Liver (tissue), 9 donors: ENCODE measurements around the gene PLCB1. TPM values are rescaled to one million over a fixed set of nuclear protein-coding genes. Genes with fewer than 3 reads are reported as not detected.

Experiments used
- DNase-seq: peaks from one replicate; pipeline ENCODE4 v3.0.0-alpha.2; 2017; ENCODE audit warnings: low spot score
- H3K27ac ChIP-seq, 2 donors: one replicate each; pipeline ENCODE4 v1.7.0; 2013; ENCODE audit warnings: inconsistent platforms in 2 of 2, low read length in 2 of 2, control low read depth in 1 of 2, low read depth in 1 of 2, mild to moderate bottlenecking in 1 of 2
- H3K27me3 ChIP-seq, 4 donors: one replicate each; pipeline versions ENCODE4 v1.6.1 to v1.7.0; 2013; ENCODE audit warnings: low read length in 3 of 4, inconsistent platforms in 1 of 4, mild to moderate bottlenecking in 1 of 4, moderate library complexity in 1 of 4; ENCODE audit not compliant: control insufficient read depth in 4 of 4, insufficient read depth in 4 of 4
- H3K36me3 ChIP-seq, 4 donors: one replicate each; pipeline versions ENCODE4 v1.6.1 to v1.7.0; 2013; ENCODE audit warnings: low read length in 3 of 4, mild to moderate bottlenecking in 3 of 4, low read depth in 1 of 4, moderate library complexity in 1 of 4; ENCODE audit not compliant: control insufficient read depth in 4 of 4, insufficient read depth in 3 of 4
- H3K4me1 ChIP-seq, 4 donors: one replicate each; pipeline versions ENCODE4 v1.6.1 to v1.7.0; 2013; ENCODE audit warnings: low read length in 3 of 4, mild to moderate bottlenecking in 3 of 4, moderate library complexity in 1 of 4; ENCODE audit not compliant: control insufficient read depth in 4 of 4, insufficient read depth in 4 of 4
- H3K4me3 ChIP-seq, 3 donors: one replicate each; pipeline versions ENCODE4 v1.6.1 to v1.7.0; 2013; ENCODE audit warnings: low read length in 3 of 3, control low read depth in 1 of 3, low read depth in 1 of 3, mild to moderate bottlenecking in 1 of 3
- H3K9ac ChIP-seq, 2 donors: one replicate each; pipeline ENCODE4 v1.7.0; 2013; ENCODE audit warnings: low read length in 2 of 2, mild to moderate bottlenecking in 2 of 2, moderate library complexity in 2 of 2, control low read depth in 1 of 2, low read depth in 1 of 2
- H3K9me3 ChIP-seq, 4 donors: one replicate each; pipeline versions ENCODE4 v1.6.1 to v1.7.0; 2013; ENCODE audit warnings: low read length in 3 of 4; ENCODE audit not compliant: control insufficient read depth in 4 of 4
- FOXA1 ChIP-seq: IDR thresholded peaks from 2 replicates; pipeline ENCODE4 v1.6.1; 2016; ENCODE audit warnings: antibody characterized with exemption
- FOXA2 ChIP-seq: IDR thresholded peaks from 2 replicates; pipeline ENCODE4 v1.6.1; 2016; ENCODE audit warnings: antibody characterized with exemption
- GABPA ChIP-seq, 2 donors: IDR thresholded peaks in 1 of 2; conservative IDR thresholded peaks in 1 of 2; 2 replicates each; pipeline ENCODE4 v1.6.1; 2016; ENCODE audit warnings: antibody characterized with exemption in 2 of 2, mild to moderate bottlenecking in 1 of 2, moderate library complexity in 1 of 2
- HNF4A ChIP-seq, 2 donors: conservative IDR thresholded peaks; 2 replicates each; pipeline ENCODE4 v1.6.1; 2016; ENCODE audit warnings: antibody characterized with exemption in 2 of 2, mild to moderate bottlenecking in 2 of 2
- HNF4G ChIP-seq: IDR thresholded peaks from 2 replicates; pipeline ENCODE4 v1.6.1; 2016; ENCODE audit warnings: antibody characterized with exemption
- JUND ChIP-seq, 2 donors: IDR thresholded peaks; 2 replicates each; pipeline ENCODE4 v1.6.1; 2016; ENCODE audit warnings: antibody characterized with exemption in 2 of 2
- NR2F2 ChIP-seq: IDR thresholded peaks from 2 replicates; pipeline ENCODE4 v1.6.1; 2016; ENCODE audit warnings: antibody characterized with exemption
- RAD21 ChIP-seq, 2 donors: IDR thresholded peaks; 2 replicates each; pipeline ENCODE4 v1.6.1; 2016; ENCODE audit warnings: antibody characterized with exemption in 2 of 2, mild to moderate bottlenecking in 2 of 2
- RXRA ChIP-seq, 2 donors: IDR thresholded peaks; 2 replicates each; pipeline ENCODE4 v1.6.1; 2017 to 2018; ENCODE audit warnings: antibody characterized with exemption in 2 of 2, mild to moderate bottlenecking in 1 of 2
- SP1 ChIP-seq: IDR thresholded peaks from 2 replicates; pipeline ENCODE4 v1.6.1; 2018; ENCODE audit warnings: antibody characterized with exemption, mild to moderate bottlenecking
- TAF1 ChIP-seq: conservative IDR thresholded peaks from 2 replicates; pipeline ENCODE4 v1.6.1; 2016; ENCODE audit warnings: antibody characterized with exemption, mild to moderate bottlenecking
- YY1 ChIP-seq: IDR thresholded peaks from 2 replicates; pipeline ENCODE4 v1.6.1; 2016; ENCODE audit warnings: antibody characterized with exemption, mild to moderate bottlenecking
- WGBS: extraction: QIAGEN DNeasy Blood & Tissue Kit; methylation state at CpG from one replicate; pipeline ENCODE4 v1.1.7; 2013; 5-methylcytosine and 5-hydroxymethylcytosine counted together
- polyA plus RNA-seq, 2 donors: library from polyadenylated mRNA; stranded (reverse) in 1 of 2; unstranded in 1 of 2; fragments of 200-250 nt in 1 of 2; fragments of >200 nt in 1 of 2; fragmentation: Nextera tagmentation in 1 of 2; extraction: Ambion mirVana in 1 of 2; gene quantifications; one replicate each; pipeline versions ENCODE4 v1.2.1 to v1.2.3, GENCODE V29; 2013 to 2015
- total RNA-seq, 2 donors: library from RNA; depleted of rRNA; stranded (reverse); fragments of >200 nt; gene quantifications; one replicate each; pipeline ENCODE4 v1.2.3, GENCODE V29; 2014
- TF ChIP-seq, protein P1 (sequence below): fragments of 150-350 bp; IDR thresholded peaks from 2 replicates; pipeline ENCODE4 v1.5.1; 2017; ENCODE audit warnings: improper control_type of control experiment, low read depth, low read length; ENCODE audit not compliant: missing input control
- TF ChIP-seq, protein P2 (sequence below): IDR thresholded peaks from 2 replicates; pipeline ENCODE4 v1.6.1; 2016; ENCODE audit warnings: antibody characterized with exemption, mild to moderate bottlenecking
- donor health status: healthy.
- donor health status: healthy.
- donor health status: healthy.
- donor health status: healthy.
- donor health status: healthy.

The PLCB1 gene
- total and polyA plus RNA-seq, 4 donors, result 3.7 to 13.5 (median 5.9) TPM

DNA sequence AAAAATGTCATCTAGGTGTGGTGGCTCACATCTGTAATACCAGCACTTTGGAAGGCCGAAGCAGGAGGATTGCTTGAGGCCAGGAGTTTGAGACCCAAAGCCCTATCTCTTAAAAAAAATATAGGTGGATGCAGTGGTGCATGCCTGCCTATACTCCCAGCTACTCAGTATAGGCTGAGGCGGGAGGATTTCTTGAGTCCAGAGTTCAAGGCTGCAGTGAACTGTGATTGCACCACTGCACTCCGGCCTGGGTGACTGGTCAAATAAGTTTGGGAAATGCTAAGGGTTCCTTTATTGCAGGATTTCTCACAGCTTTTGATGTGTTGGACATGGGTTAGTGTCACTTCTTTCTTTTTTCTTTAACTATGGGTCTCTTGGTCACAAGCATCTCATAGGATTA lies 261.3 kb downstream of the PLCB1 start:
- WGBS, result 35% methylated on average over 3 of the region's 3 CpGs
- no peak overlapping the region for H3K27ac ChIP-seq
- DNase-seq, result no peak

DNA sequence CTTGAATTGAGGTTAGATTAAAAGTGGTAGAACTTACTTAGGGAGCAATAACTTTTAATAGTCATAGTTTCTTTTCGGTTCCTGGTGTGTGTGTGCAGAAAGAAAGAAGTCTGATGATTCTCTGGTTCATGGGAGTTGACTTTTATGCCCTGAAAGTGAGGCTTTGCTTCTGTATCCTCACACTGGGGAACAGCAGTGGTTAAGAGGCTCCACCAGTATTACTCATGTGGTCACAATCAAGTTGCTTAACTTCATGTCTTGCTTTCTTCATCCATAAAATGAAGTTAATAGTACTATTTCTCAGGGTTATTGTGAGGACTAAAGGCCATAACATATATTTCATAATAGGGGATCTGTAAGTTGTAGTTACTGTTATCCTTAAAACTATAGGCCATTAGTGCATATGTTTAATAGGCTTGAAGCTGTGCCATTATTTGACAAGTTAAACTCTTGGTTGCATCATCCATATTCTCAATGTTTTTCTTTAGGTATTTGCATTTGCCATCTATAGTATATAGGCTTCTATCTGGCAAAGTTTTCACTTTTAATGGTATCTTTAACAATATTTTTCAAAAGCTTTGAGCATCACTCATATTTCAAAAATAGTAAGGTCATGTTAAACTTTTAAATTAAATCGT lies 262.4 kb downstream of the PLCB1 start:
- Histone ChIP-seq H3K27me3 (no peaks in the 10 kb centered on the region), H3K4me1 (peaks cover 0 to 1% (median under 1%) of the 10 kb centered on the region in 4 donors), H3K9me3 (no peaks in the 10 kb centered on the region), H3K36me3 (no peaks in the 10 kb centered on the region), H3K27ac (no peak overlapping the region), H3K4me3 (no peak overlapping the region), H3K9ac (no peak overlapping the region)
- DNase-seq, result no peak
- 81% methylated on average over 2 of the region's 2 CpGs for WGBS
- TF ChIP-seq, protein P1, sequence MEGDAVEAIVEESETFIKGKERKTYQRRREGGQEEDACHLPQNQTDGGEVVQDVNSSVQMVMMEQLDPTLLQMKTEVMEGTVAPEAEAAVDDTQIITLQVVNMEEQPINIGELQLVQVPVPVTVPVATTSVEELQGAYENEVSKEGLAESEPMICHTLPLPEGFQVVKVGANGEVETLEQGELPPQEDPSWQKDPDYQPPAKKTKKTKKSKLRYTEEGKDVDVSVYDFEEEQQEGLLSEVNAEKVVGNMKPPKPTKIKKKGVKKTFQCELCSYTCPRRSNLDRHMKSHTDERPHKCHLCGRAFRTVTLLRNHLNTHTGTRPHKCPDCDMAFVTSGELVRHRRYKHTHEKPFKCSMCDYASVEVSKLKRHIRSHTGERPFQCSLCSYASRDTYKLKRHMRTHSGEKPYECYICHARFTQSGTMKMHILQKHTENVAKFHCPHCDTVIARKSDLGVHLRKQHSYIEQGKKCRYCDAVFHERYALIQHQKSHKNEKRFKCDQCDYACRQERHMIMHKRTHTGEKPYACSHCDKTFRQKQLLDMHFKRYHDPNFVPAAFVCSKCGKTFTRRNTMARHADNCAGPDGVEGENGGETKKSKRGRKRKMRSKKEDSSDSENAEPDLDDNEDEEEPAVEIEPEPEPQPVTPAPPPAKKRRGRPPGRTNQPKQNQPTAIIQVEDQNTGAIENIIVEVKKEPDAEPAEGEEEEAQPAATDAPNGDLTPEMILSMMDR, result no peak
- TF ChIP-seq NR2F2, result no peak
- no peak for TF ChIP-seq FOXA2
- TF ChIP-seq RAD21 (IDR thresholded peaks at IDR 0.05), result no peak
- TF ChIP-seq YY1, result no peak
- TF ChIP-seq FOXA1, result no peak
- TF ChIP-seq, protein P2, sequence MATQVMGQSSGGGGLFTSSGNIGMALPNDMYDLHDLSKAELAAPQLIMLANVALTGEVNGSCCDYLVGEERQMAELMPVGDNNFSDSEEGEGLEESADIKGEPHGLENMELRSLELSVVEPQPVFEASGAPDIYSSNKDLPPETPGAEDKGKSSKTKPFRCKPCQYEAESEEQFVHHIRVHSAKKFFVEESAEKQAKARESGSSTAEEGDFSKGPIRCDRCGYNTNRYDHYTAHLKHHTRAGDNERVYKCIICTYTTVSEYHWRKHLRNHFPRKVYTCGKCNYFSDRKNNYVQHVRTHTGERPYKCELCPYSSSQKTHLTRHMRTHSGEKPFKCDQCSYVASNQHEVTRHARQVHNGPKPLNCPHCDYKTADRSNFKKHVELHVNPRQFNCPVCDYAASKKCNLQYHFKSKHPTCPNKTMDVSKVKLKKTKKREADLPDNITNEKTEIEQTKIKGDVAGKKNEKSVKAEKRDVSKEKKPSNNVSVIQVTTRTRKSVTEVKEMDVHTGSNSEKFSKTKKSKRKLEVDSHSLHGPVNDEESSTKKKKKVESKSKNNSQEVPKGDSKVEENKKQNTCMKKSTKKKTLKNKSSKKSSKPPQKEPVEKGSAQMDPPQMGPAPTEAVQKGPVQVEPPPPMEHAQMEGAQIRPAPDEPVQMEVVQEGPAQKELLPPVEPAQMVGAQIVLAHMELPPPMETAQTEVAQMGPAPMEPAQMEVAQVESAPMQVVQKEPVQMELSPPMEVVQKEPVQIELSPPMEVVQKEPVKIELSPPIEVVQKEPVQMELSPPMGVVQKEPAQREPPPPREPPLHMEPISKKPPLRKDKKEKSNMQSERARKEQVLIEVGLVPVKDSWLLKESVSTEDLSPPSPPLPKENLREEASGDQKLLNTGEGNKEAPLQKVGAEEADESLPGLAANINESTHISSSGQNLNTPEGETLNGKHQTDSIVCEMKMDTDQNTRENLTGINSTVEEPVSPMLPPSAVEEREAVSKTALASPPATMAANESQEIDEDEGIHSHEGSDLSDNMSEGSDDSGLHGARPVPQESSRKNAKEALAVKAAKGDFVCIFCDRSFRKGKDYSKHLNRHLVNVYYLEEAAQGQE, result no peak
- no peak for TF ChIP-seq GABPA (IDR thresholded peaks at IDR 0.05 in 1 of 2, conservative IDR thresholded peaks at IDR 0.05 in 1 of 2)
- no peak for TF ChIP-seq TAF1
- TF ChIP-seq SP1, result no peak
- no peak for TF ChIP-seq HNF4G
- no peak for TF ChIP-seq RXRA (IDR thresholded peaks at IDR 0.05)
- no peak for TF ChIP-seq JUND (IDR thresholded peaks at IDR 0.05)
- TF ChIP-seq HNF4A (conservative IDR thresholded peaks at IDR 0.05), result no peak

More for the DNA sequence above, 261.3 kb downstream of the PLCB1 start:
- H3K36me3 ChIP-seq, result no peaks in the 10 kb centered on the region
- H3K4me1 ChIP-seq, result peaks cover under 1 to 4% (median 3%) of the 10 kb centered on the region in 4 donors
- TF ChIP-seq, protein P1, result no peak
- TF ChIP-seq RXRA (IDR thresholded peaks at IDR 0.05) (peak in 1 of 2 donors; percentile 11), HNF4A (conservative IDR thresholded peaks at IDR 0.05) (peak; percentile 33 to 56), SP1 (no peak)
- H3K4me3 ChIP-seq, result no peak overlapping the region
- no peaks in the 10 kb centered on the region for H3K9me3 ChIP-seq
- H3K9ac ChIP-seq, result no peak overlapping the region
- no peaks in the 10 kb centered on the region for H3K27me3 ChIP-seq
